Endodermal cell (in vitro differentiated cells): ENCODE measurements around the gene GPT2. TPM values are rescaled to one million over a fixed set of nuclear protein-coding genes. Genes with fewer than 3 reads are reported as not detected.

Source experiments
- DNase-seq: peaks from one replicate; pipeline ENCODE4 v3.0.0-alpha.2; 2017
- H3K27ac ChIP-seq: 2 replicates; pipeline ENCODE4 v1.5.1; 2013; ENCODE audit warnings: mild to moderate bottlenecking, low read depth, low read length, moderate library complexity
- H3K27me3 ChIP-seq: 2 replicates; pipeline ENCODE4 v1.6.1; 2013; ENCODE audit warnings: mild to moderate bottlenecking, low read length, moderate library complexity; ENCODE audit not compliant: insufficient read depth, control insufficient read depth, poor library complexity, severe bottlenecking
- H3K36me3 ChIP-seq: 2 replicates; pipeline ENCODE4 v1.7.0; 2013; ENCODE audit warnings: mild to moderate bottlenecking, low read length, moderate library complexity; ENCODE audit not compliant: control insufficient read depth, insufficient read depth
- H3K4me1 ChIP-seq: one replicate; pipeline ENCODE4 v1.7.0; 2013; ENCODE audit warnings: low read length; ENCODE audit not compliant: control insufficient read depth, insufficient read depth
- H3K4me3 ChIP-seq: 2 replicates; pipeline ENCODE4 v1.5.1; 2013; ENCODE audit warnings: mild to moderate bottlenecking, low read length, moderate library complexity
- H3K9ac ChIP-seq: 2 replicates; pipeline ENCODE4 v1.6.1; 2013; ENCODE audit warnings: mild to moderate bottlenecking, low read length, moderate library complexity; ENCODE audit not compliant: poor library complexity, severe bottlenecking; ENCODE audit errors: extremely low read depth
- H3K9me3 ChIP-seq: 2 replicates; pipeline ENCODE4 v1.6.1; 2013; ENCODE audit warnings: mild to moderate bottlenecking, low read length, moderate library complexity; ENCODE audit not compliant: control insufficient read depth
- H3K27ac Mint-ChIP-seq: 2 replicates; pipeline ENCODE4 v1.8.0; 2020; ENCODE audit warnings: mixed read lengths
- H3K27me3 Mint-ChIP-seq: 2 replicates; pipeline ENCODE4 v1.8.0; 2021; ENCODE audit warnings: mild to moderate bottlenecking, mixed read lengths; ENCODE audit not compliant: insufficient read depth
- H3K36me3 Mint-ChIP-seq: 2 replicates; pipeline ENCODE4 v1.8.0; 2020; ENCODE audit warnings: low read depth, mixed read lengths
- H3K4me1 Mint-ChIP-seq: 2 replicates; pipeline ENCODE4 v1.8.0; 2020; ENCODE audit warnings: mixed read lengths
- H3K4me3 Mint-ChIP-seq: 2 replicates; pipeline ENCODE4 v1.8.0; 2020; ENCODE audit warnings: mild to moderate bottlenecking, moderate library complexity, mixed read lengths
- H3K9me3 Mint-ChIP-seq: 2 replicates; pipeline ENCODE4 v1.8.0; 2020; ENCODE audit warnings: mild to moderate bottlenecking, mixed read lengths
- WGBS, 2 experiments: methylation state at CpG; one replicate each; pipeline versions ENCODE4 v1.1.5 to v1.1.7; 2013; ENCODE audit warnings: missing lambda C conversion rate in 2 of 2, mixed read lengths in 1 of 2; ENCODE audit not compliant: insufficient coverage in 1 of 2, insufficient read length in 1 of 2; 5-methylcytosine and 5-hydroxymethylcytosine counted together
- total RNA-seq, 2 donors: library from RNA; stranded (reverse); fragmentation: NEBNext Ultra II Directional in 1 of 2; extraction: Animal tissue kit (Norgen Biotek cat#: 25700) in 1 of 2; gene quantifications; 2 replicates in 1 of 2; 3 replicates in 1 of 2; pipeline ENCODE4 v1.2.1, GENCODE V29; 2021
- TF ChIP-seq, protein P1 (sequence below): fragments of 200-600 bp; sonication (generic); conservative IDR thresholded peaks from 2 replicates; pipeline ENCODE4 v1.5.0; 2021; ENCODE audit warnings: antibody characterized with exemption, mild to moderate bottlenecking

The GPT2 gene
- total RNA-seq, 2 donors from 2014 or later, result 44.1 to 65.5 TPM

DNA sequence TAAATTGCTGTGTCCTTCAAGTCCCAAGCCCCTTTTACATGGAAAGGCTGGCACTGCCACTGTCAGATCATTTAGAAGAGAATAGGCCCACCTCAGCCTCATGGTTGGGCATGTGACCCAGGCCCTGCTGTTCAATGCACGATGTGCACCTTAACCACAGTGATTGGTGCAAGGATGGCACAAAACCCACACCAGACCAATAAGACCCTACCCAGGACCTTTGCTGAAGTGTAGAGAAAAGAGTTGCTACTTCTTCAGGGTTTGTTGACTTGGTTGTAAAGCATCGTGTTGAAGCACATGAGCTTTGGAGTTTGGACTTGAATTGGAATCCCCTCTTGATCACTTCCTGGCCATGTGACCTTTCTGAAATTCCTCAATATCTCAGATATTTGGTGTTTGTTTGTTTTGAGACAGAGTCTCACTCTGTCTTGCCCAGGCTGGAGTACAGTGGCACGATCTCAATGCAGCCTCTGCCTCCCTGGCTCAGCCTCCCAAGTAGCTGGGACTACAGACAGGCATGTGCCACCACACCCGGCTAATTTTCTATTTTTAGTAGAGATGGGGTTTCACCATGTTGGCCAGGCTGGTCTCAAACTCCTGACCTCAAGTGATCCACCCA is 64.5 kb downstream of the GPT2 start:
- TF ChIP-seq, protein P1, sequence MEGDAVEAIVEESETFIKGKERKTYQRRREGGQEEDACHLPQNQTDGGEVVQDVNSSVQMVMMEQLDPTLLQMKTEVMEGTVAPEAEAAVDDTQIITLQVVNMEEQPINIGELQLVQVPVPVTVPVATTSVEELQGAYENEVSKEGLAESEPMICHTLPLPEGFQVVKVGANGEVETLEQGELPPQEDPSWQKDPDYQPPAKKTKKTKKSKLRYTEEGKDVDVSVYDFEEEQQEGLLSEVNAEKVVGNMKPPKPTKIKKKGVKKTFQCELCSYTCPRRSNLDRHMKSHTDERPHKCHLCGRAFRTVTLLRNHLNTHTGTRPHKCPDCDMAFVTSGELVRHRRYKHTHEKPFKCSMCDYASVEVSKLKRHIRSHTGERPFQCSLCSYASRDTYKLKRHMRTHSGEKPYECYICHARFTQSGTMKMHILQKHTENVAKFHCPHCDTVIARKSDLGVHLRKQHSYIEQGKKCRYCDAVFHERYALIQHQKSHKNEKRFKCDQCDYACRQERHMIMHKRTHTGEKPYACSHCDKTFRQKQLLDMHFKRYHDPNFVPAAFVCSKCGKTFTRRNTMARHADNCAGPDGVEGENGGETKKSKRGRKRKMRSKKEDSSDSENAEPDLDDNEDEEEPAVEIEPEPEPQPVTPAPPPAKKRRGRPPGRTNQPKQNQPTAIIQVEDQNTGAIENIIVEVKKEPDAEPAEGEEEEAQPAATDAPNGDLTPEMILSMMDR, result no peak
- H3K27ac ChIP-seq, result no peak overlapping the region
- WGBS, 2 experiments, result 91 to 100% methylated on average over 1 to 4 of the region's 4 CpGs

DNA sequence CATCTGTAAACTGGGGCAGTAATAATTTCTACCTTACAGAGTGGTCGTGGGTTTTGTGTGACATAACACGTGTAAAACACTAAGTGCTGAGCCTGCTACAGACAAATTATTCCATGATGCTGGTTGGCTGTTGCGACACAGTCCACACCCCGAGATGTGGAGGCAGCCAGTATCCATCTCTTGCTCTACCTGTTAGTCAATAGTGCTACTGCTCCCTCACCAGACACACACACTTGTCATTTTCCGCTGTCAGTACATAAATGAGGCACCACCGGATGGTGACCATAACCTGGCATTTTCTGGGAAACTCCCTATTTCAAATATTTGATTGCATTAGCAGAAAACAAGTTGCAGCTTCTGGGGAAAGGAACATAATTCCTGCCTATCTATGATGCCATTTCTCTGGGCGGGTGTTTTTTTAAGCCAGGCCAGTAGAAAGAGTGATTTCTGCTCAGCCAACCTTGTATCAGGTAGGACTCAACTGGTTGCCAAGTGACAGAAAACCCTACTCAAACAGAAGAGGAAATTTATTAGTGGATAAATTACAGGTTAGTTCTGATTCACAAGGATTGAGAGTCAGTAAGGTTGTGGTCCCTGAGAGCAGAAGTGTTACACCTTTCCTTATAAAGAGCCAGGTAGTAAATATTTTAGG is 65.2 kb downstream of the GPT2 start:
- Histone ChIP-seq H3K36me3 (no peaks in the 10 kb centered on the region), H3K9me3 (no peaks in the 10 kb centered on the region), H3K27me3 (no peaks in the 10 kb centered on the region), H3K4me1 (no peaks in the 10 kb centered on the region), H3K9ac (no peak overlapping the region), H3K4me3 (no peak overlapping the region), H3K27ac (no peak overlapping the region)
- Mint-ChIP-seq H3K36me3 (no peaks in the 10 kb centered on the region), H3K4me3 (no peak overlapping the region), H3K27me3 (no peaks in the 10 kb centered on the region), H3K4me1 (no peaks in the 10 kb centered on the region), H3K9me3 (no peaks in the 10 kb centered on the region), H3K27ac (no peak overlapping the region)
- WGBS, 2 experiments, result 95% methylated on average over 7 of the region's 7 CpGs
- TF ChIP-seq, protein P1, result no peak
- DNase-seq, result no peak

More for the DNA sequence above, 64.5 kb downstream of the GPT2 start:
- Histone ChIP-seq H3K4me3 (no peak overlapping the region), H3K36me3 (no peaks in the 10 kb centered on the region), H3K9me3 (no peaks in the 10 kb centered on the region), H3K9ac (no peak overlapping the region), H3K27me3 (no peaks in the 10 kb centered on the region), H3K4me1 (no peaks in the 10 kb centered on the region)
- Mint-ChIP-seq H3K4me1 (no peaks in the 10 kb centered on the region), H3K36me3 (no peaks in the 10 kb centered on the region), H3K4me3 (no peak overlapping the region), H3K9me3 (no peaks in the 10 kb centered on the region), H3K27me3 (no peaks in the 10 kb centered on the region), H3K27ac (no peak overlapping the region)
- no peak for DNase-seq

DNA sequence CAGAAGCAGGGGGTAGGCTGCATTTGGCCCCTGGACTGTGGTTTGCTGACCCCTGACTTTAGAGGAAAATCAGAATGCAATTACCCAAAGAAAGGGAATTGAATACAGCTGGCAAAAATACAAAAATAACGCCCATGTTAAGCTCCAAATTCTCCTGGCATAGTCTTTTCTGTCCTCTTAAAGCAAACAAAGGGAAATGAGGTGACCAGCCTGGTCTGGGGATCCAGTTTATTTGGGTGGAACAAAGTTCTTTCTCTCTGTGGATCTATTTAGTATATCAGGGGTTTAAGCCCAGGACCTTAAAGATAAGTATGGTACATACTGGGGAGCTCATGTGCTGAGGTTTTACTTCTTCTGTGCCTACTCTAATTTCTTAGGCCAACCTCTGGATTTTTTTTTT is 65.8 kb downstream of the GPT2 start:
- no peak overlapping the region for H3K4me3 Mint-ChIP-seq
- Histone ChIP-seq H3K9ac (no peak overlapping the region), H3K27ac (no peak overlapping the region), H3K4me3 (no peak overlapping the region), H3K27me3 (no peaks in the 10 kb centered on the region), H3K4me1 (no peaks in the 10 kb centered on the region), H3K9me3 (no peaks in the 10 kb centered on the region), H3K36me3 (peaks cover 6% of the 10 kb centered on the region)
- TF ChIP-seq, protein P1, result no peak
- no peaks in the 10 kb centered on the region for H3K4me1 Mint-ChIP-seq
- no peaks in the 10 kb centered on the region for H3K9me3 Mint-ChIP-seq
- H3K27ac Mint-ChIP-seq, result no peak overlapping the region
- H3K27me3 Mint-ChIP-seq, result no peaks in the 10 kb centered on the region
- 88% methylated on average over 1 of the region's 1 CpG for WGBS, 2 experiments
- DNase-seq, result no peak
- H3K36me3 Mint-ChIP-seq, result peaks cover 5% of the 10 kb centered on the region
